Measurements from ENCODE around the gene MYCBPAP. TPM values are rescaled to one million over a fixed set of nuclear protein-coding genes. Genes with fewer than 3 reads are reported as not detected.

Gene MYCBPAP
- total RNA-seq, 2 donors from 2014 or later, result 0.56 to 2.8 TPM

- no peaks in the 10 kb centered on the region for H3K36me3 ChIP-seq
- peaks cover 23% of the 10 kb centered on the region for H3K4me1 ChIP-seq
- no peak for TF ChIP-seq CTCF (IDR thresholded peaks at IDR 0.05)
- H3K27me3 ChIP-seq, result no peaks in the 10 kb centered on the region
- DNase-seq, result no peak
- H3K4me3 ChIP-seq, result no peak overlapping the region
- intact Hi-C loops (cut with DNase I), result loop anchor here (5.0 kb wide), 1 partner anchor 56 kb away; no protein-coding TSS in a partner anchor
- peak overlapping the region in 1 of 2 donors; percentile 28 for H3K9ac ChIP-seq (ENCODE audit: low read depth in 2 of 2, low read length in 2 of 2)
- H3K9me3 ChIP-seq, result no peaks in the 10 kb centered on the region
- no peak overlapping the region for H3K27ac ChIP-seq
Observed at GRCh38 chr17:50537721-50538548, 29.7 kb downstream of the MYCBPAP start.

- Histone ChIP-seq H3K9ac (ENCODE audit: low read depth in 2 of 2, low read length in 2 of 2) (peak overlapping the region in 1 of 2 donors; percentile 89), H3K9me3 (no peaks in the 10 kb centered on the region), H3K4me1 (peaks cover 23% of the 10 kb centered on the region), H3K27me3 (no peaks in the 10 kb centered on the region), H3K27ac (no peak overlapping the region), H3K4me3 (no peak overlapping the region), H3K36me3 (no peaks in the 10 kb centered on the region)
- TF ChIP-seq CTCF (IDR thresholded peaks at IDR 0.05), result no peak
- intact Hi-C loops (cut with DNase I), result loop anchor here (5.0 kb wide), 1 partner anchor 56 kb away; no protein-coding TSS in a partner anchor
- DNase-seq, result peak; percentile 49
Observed at GRCh38 chr17:50538549-50539410, 30.5 kb downstream of the MYCBPAP start.

GRCh38 chr17:50539762-50540559, 31.7 kb downstream of the MYCBPAP start:
- intact Hi-C loops (cut with DNase I), result loop anchor here (5.0 to 10.0 kb wide), 2 partner anchors 58 to 415 kb away; no protein-coding TSS in a partner anchor
- Histone ChIP-seq H3K9ac (ENCODE audit: low read depth in 2 of 2, low read length in 2 of 2) (peak overlapping the region in 1 of 2 donors; percentile 89), H3K27ac (no peak overlapping the region)

GRCh38 chr17:50540560-50541401, 32.5 kb downstream of the MYCBPAP start:
- Histone ChIP-seq H3K9me3 (no peaks in the 10 kb centered on the region), H3K36me3 (no peaks in the 10 kb centered on the region), H3K4me3 (peak overlapping the region; percentile 31), H3K4me1 (peaks cover 23% of the 10 kb centered on the region), H3K27ac (peak overlapping the region; percentile 90), H3K9ac (ENCODE audit: low read depth in 2 of 2, low read length in 2 of 2) (peak overlapping the region; percentile 82 to 89), H3K27me3 (no peaks in the 10 kb centered on the region)
- DNase-seq, result peak; percentile 58
- TF ChIP-seq CTCF (IDR thresholded peaks at IDR 0.05), result no peak
- intact Hi-C loops (cut with DNase I), result loop anchor here (10.0 kb wide), 1 partner anchor 414 kb away; no protein-coding TSS in a partner anchor

More at GRCh38 chr17:50539762-50540559, 31.7 kb downstream of the MYCBPAP start:
- Histone ChIP-seq H3K4me1 (peaks cover 23% of the 10 kb centered on the region), H3K36me3 (no peaks in the 10 kb centered on the region), H3K9me3 (no peaks in the 10 kb centered on the region), H3K4me3 (no peak overlapping the region), H3K27me3 (no peaks in the 10 kb centered on the region)
- TF ChIP-seq CTCF (IDR thresholded peaks at IDR 0.05), result no peak
- DNase-seq, result peak; percentile 75
